HG03354 (cell line): Measurements from ENCODE around the gene MMADHC.
A peak's percentile ranks its signal among the peaks of the same experiment; 100 is the strongest.

Experiments
- ATAC-seq: cut with Tn5 transposase; IDR thresholded peaks from one replicate; pipeline ENCODE4 v1.9.1; 2021; ENCODE audit warnings: mild to moderate bottlenecking; ENCODE audit not compliant: unreplicated experiment, poor library complexity, severe bottlenecking

Gene MMADHC

GRCh38 chr2:149561309-149561926, 26.2 kb downstream of the MMADHC start:
- ATAC-seq, result peak; percentile 38

GRCh38 chr2:149559341-149560068, 28.1 kb downstream of the MMADHC start:
- ATAC-seq, result no peak

- no peak for ATAC-seq
These were observed 31.1 kb downstream of the MMADHC start for GRCh38 chr2:149556452-149556851.

DNA sequence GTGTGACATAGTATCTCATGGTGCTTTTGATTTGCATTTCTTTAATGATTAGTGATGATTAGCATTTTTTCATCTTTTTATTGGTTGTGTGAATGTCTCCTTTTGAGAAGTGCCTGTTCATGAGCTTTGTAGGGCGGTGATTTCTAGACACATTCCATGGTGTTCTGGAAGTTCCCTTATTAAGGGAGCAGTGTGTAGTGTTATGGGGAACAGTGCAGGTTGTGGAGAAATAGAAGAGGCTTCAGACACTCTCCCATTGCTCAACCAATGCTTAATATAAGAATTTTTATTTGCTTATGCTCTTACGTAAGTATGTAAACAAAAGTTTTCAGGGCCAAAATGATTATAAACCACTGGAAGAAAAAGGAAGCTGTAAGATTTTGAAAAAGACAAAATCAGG, 34.7 kb downstream of the MMADHC start:
- no peak for ATAC-seq

DNA sequence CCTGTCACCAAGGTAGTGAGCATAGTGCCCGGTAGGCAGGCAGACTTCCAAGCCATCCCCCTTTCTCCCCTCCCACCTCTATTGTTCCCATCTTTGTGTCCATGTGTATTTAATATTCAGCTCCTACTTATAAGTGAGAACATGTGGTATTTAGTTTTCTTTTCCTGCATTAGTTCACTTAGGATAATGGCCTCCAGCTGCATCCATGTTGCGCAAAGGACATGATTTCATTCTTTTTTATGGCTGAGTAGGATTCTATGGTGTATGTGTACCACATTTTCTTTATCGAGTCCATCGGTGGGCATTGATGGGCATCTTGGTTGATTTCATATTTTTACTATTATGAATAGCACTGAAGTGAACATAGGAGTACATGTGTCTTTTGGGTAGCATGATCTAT, 35.3 kb downstream of the MMADHC start:
- ATAC-seq, result no peak

GRCh38 chr2:149544692-149545091, 42.9 kb downstream of the MMADHC start:
- ATAC-seq, result no peak

DNA sequence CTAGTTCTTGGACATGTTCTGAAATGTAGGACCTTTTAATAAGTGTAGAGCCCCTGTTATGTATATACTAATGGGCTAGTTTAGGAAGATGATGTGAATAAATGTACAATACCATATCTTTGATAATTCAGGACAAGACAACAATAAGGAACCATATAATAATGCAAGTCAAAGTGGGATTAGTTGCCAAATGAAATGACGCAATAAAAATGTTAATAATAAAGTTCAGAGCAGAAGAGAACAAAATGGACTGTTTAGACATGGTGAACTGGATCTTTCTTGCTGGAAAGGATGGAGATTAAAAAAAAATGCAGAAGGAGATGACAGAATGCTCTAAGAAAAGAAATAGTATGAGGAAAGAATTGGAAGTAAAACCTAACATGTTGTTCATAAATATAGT, 43.7 kb downstream of the MMADHC start:
- no peak for ATAC-seq

DNA sequence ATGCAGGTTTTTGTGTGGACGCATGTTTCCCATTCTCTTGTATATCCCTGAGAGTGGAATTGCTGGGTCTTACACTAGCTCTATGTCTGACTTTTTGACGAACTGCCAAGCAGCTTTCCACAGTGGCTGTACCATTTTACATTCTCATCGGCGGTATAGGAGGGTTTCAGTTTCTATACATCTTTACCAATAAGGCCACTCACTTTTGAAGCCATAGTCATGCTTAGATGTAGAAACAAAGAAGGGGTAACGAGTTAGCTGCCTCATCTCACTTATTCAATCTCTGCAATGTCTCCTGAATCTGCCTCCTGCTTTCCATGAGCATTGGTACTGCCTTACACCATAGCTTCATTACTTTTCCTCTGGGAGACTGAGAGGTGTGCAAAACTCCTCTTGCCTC, 47.4 kb downstream of the MMADHC start:
- ATAC-seq, result no peak

DNA sequence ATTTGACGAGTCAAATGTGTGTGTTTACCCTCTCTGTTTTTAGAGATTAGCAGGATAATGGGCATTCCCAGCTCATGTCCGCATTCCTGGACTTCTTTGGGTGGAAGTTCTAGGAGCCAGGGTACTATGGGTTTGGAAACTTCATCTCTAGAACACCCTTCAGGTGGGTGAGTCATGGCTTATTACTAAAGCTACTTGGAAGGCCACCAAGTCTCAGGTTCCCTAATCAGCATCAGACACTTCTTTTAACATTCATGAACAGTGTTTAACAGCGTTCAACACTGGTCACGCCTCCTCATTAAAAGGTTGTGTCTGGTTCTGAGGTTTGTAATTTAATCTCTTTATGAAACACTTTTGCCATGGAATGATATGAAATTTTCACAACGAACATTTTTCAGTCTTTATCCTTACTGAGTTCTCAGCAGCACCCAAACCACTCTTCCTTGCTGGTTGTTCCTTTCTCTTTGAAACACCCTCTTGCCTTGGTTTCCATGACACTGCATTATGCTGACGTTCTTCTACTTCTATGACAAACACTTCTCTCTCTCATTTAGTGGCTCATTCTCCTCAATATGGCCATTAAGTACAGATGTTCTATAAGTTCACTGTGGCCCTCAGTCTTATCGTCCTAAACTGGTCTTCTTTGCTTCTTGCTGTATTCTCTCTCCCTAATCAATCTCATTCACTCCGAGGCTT, 49.3 kb downstream of the MMADHC start:
- ATAC-seq, result no peak

- no peak for ATAC-seq
These were observed 50.4 kb downstream of the MMADHC start for GRCh38 chr2:149537092-149537726.

DNA sequence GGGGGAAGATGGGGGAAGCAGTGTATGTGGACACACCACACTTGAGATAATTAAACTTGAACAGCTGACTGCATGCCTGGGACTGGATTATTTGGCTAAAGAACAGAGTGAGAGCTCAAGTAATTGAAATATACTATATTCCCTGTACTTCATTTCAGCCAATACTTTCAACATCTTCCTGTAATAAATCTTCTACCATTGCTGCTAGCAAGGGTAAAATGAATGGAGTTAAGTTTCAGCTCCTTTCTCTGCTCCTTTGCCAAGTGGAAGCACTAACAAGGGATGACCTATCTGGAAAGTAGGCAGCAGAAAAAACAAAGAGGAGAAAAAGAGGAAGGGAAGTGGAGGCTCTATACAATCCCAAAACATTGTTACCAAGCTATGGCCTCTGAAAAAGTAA, 50.9 kb downstream of the MMADHC start:
- no peak for ATAC-seq

DNA sequence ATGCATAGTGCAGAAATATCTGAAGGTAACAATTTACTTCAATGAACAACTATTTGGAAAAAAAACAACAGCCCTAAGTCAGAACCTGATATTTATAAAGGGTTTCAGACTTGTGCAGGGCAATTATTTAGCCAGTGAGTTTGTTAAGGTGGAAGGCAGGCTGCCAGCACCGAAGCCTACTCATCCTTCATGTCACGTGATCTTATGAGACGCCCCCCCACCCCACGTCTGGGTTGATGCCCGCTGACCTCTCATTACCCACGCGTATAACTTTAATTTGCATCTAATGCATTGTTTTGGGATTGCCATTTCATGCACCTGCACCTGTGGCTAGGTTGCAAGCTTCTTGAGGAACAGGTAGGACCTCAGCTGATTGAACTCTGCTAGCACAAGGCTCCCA, 52.9 kb downstream of the MMADHC start:
- ATAC-seq, result no peak

DNA sequence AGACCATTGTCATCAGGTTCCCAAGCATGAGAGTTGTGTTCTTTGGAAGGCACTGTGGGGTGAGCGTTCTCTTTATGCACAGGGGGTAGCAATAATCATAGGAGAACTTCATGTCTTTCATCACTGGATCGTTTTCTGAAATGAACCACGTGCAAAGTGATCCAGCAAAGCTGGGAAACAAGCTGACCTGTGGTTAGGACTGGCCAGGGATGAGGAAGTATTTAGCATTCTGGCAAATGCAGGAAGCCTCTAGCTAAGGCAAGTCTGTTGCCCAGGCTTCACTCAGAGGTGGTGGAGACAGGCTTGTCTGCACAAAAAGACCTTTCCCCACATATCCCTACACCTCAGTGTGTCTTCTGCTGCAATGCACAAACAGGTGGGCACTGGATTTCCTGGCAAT, 58.6 kb downstream of the MMADHC start:
- no peak for ATAC-seq

DNA sequence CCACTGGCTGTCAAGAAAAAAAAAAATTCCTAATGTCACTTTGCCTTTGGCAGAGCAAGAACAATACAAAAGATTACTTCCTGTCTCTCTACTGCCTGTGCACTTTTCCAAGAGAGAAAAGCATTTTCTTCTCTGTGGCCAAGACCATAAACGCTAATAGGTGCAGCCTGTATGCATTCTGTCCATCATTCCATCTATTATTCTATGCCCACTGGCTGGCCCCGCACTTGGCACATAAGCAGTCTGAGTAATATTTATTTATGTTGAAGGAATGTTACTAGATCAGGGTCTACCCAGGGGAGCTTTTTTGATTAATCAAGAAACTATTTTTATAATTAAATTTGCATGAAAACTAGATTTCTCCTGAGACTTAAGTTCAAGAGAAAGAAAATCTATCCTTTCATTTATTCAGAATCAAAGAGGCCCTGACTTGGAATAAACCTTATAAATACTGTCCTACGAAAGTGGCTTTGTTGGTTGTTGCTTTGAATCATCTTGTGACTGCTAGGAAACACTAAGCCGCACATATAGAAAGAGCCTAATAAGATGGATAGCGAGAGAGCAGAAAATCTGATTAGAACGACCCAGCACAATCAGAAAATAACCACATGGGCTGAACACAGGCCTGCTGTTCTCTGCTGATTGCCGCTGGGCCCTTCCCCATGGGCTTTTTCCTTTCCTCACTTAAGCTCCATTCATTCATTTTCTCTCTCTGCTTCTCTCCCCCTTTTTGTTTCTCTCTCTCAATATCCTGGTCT, 59.4 kb downstream of the MMADHC start:
- ATAC-seq, result no peak

- no peak for ATAC-seq
These were observed 60.9 kb downstream of the MMADHC start for GRCh38 chr2:149526689-149527088.

GRCh38 chr2:149525323-149525722, 62.3 kb downstream of the MMADHC start:
- ATAC-seq, result no peak
